Renal cortical epithelial cell (primary cell): ENCODE data around the gene ECT2L. TPM values are rescaled to one million over a fixed set of nuclear protein-coding genes. Genes with fewer than 3 reads are reported as not detected.

Source experiments
- DNase-seq: peaks from one replicate; pipeline ENCODE4 v3.0.0-alpha.2; 2011; ENCODE audit warnings: low read depth
- total RNA-seq: library from RNA; depleted of rRNA; stranded (reverse); fragments of >200 nt; gene quantifications from 2 replicates; pipeline ENCODE4 v1.2.3, GENCODE V29; 2014

Gene ECT2L
- 0.10 TPM in 1 of 2 replicates, not detected in the other for total RNA-seq

- DNase-seq = peak; percentile 22
Measured at GRCh38 chr6:138795809-138796603, at the start of gene ECT2L. Gene ECT2L (plus strand): TSS chr6:138796087. CDS start chr6:138813275, 17,188 bp downstream.

- DNase-seq = no peak
Measured at GRCh38 chr6:138752017-138752416, 43.9 kb upstream of the ECT2L start.

GRCh38 chr6:138757136-138757535, 38.8 kb upstream of the ECT2L start:
- DNase-seq = no peak

- DNase-seq = peak; percentile 51
Measured at GRCh38 chr6:138765896-138766655, 29.8 kb upstream of the ECT2L start.

GRCh38 chr6:138769102-138769676, 26.7 kb upstream of the ECT2L start:
- no peak for DNase-seq

- no peak for DNase-seq
Measured at GRCh38 chr6:138772596-138773176, 23.2 kb upstream of the ECT2L start.

- DNase-seq = peak; percentile 90
Measured at GRCh38 chr6:138773177-138774091, 22.5 kb upstream of the ECT2L start, which contains the start of gene CCDC28A. Gene CCDC28A (plus strand): TSS chr6:138773769. CDS start chr6:138776121, 2,352 bp downstream.

GRCh38 chr6:138774370-138774769, 21.5 kb upstream of the ECT2L start:
- peak; percentile 2 for DNase-seq

GRCh38 chr6:138776659-138777058, 19.2 kb upstream of the ECT2L start:
- DNase-seq = no peak

GRCh38 chr6:138778331-138778730, 17.6 kb upstream of the ECT2L start:
- DNase-seq = no peak

GRCh38 chr6:138782243-138782642, 13.6 kb upstream of the ECT2L start:
- DNase-seq = no peak

GRCh38 chr6:138785079-138785478, 10.8 kb upstream of the ECT2L start:
- no peak for DNase-seq

- DNase-seq = no peak
Measured at GRCh38 chr6:138785980-138786379, 9.9 kb upstream of the ECT2L start.

GRCh38 chr6:138787138-138787537, 8.7 kb upstream of the ECT2L start:
- DNase-seq = no peak

GRCh38 chr6:138796771-138797170, 884 bp downstream of the ECT2L start:
- DNase-seq = no peak

- peak; percentile 44 for DNase-seq
Measured at GRCh38 chr6:138797806-138798446, 2.0 kb downstream of the ECT2L start.

GRCh38 chr6:138800377-138801150, 4.7 kb downstream of the ECT2L start:
- DNase-seq = no peak

GRCh38 chr6:138803331-138803730, 7.4 kb downstream of the ECT2L start:
- DNase-seq = no peak

GRCh38 chr6:138803861-138804260, 8.0 kb downstream of the ECT2L start:
- no peak for DNase-seq
